PFSK-1 (cell line): Measurements from ENCODE around the gene SPP2.

Experiments
- FOXP2 ChIP-seq: optimal IDR thresholded peaks from 2 replicates; pipeline ENCODE3; 2011; ENCODE audit warnings: borderline replicate concordance, control low read depth, inconsistent platforms; ENCODE audit not compliant: insufficient read depth; ENCODE audit errors: extremely low read length, extremely low read depth
- POLR2AphosphoS5 ChIP-seq: IDR thresholded peaks from 2 replicates; pipeline ENCODE4 v1.6.1; 2012; ENCODE audit warnings: low read depth, mild to moderate bottlenecking, control low read depth, low read length, moderate library complexity
- SIN3A ChIP-seq: IDR thresholded peaks from 2 replicates; pipeline ENCODE4 v1.6.1; 2012; ENCODE audit warnings: mild to moderate bottlenecking, low read length, moderate library complexity, borderline replicate concordance; ENCODE audit not compliant: insufficient read depth
- TAF1 ChIP-seq: IDR thresholded peaks from 2 replicates; pipeline ENCODE4 v1.6.1; 2012; ENCODE audit warnings: low read length, control low read depth, borderline replicate concordance; ENCODE audit not compliant: insufficient read depth
- TF ChIP-seq, protein P1 (sequence below), 2 experiments: IDR thresholded peaks; 2 replicates each; pipeline versions ENCODE4 v1.6.1 to v1.8.0; 2011 to 2012; ENCODE audit warnings: low read depth in 2 of 2, low read length in 2 of 2, control low read depth in 1 of 2, inconsistent platforms in 1 of 2, mild to moderate bottlenecking in 1 of 2, moderate library complexity in 1 of 2; ENCODE audit not compliant: insufficient read depth in 1 of 2

SPP2 gene

DNA sequence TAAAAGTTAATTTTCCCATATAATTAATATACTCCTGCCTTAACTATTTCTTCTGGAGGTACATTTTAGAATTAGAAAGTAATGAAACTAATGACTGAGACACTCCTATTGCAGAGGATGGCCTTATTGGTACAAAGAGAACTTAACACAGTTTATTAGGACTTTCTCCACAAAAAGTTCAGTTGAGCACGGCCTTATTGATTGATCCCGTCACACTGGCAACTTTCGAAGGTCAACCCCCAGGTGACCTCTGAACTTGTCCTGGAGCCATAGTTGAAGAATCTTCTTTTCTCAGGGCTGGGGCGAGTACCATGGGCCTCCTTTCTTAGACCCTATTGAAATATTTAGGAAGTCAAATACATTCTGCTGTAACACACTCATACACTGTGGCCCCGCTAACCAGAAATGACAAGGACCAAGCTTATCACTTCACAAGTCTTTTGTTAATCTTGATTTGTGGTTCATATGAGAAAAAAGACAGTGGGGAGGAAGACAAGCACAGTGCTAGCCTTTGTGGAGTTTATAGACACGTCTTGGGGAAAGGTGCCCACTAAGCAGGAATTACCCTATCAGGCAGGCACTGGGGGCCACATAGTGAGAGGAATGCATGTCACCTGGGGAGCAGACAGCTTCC, 11.2 kb downstream of the SPP2 start:
- TF ChIP-seq POLR2AphosphoS5 = no peak

DNA sequence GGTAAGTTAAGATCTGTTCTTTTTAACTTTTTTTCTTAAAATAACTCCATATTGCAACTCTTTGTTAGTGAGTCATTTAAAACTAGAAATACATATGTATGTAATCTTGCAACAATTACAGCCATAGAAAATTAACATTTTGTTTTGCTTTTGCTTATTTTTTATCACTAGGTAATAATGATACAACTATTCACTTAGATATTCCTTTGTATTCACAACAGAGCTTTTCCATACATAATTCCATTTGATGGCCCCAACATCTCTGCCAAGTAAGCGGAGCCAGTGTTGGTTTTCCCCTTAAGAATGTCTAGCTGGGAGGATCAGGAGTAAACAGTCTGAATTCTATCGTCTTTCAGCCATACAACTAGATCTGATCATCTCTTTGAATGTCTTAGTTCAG, 16.1 kb downstream of the SPP2 start:
- TF ChIP-seq FOXP2 (no peak), POLR2AphosphoS5 (no peak), SIN3A (no peak), TAF1 (no peak)
- TF ChIP-seq, protein P1, sequence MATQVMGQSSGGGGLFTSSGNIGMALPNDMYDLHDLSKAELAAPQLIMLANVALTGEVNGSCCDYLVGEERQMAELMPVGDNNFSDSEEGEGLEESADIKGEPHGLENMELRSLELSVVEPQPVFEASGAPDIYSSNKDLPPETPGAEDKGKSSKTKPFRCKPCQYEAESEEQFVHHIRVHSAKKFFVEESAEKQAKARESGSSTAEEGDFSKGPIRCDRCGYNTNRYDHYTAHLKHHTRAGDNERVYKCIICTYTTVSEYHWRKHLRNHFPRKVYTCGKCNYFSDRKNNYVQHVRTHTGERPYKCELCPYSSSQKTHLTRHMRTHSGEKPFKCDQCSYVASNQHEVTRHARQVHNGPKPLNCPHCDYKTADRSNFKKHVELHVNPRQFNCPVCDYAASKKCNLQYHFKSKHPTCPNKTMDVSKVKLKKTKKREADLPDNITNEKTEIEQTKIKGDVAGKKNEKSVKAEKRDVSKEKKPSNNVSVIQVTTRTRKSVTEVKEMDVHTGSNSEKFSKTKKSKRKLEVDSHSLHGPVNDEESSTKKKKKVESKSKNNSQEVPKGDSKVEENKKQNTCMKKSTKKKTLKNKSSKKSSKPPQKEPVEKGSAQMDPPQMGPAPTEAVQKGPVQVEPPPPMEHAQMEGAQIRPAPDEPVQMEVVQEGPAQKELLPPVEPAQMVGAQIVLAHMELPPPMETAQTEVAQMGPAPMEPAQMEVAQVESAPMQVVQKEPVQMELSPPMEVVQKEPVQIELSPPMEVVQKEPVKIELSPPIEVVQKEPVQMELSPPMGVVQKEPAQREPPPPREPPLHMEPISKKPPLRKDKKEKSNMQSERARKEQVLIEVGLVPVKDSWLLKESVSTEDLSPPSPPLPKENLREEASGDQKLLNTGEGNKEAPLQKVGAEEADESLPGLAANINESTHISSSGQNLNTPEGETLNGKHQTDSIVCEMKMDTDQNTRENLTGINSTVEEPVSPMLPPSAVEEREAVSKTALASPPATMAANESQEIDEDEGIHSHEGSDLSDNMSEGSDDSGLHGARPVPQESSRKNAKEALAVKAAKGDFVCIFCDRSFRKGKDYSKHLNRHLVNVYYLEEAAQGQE (IDR thresholded peaks at IDR 0.05; ENCODE audit: insufficient read depth in 1 of 2, low read depth in 2 of 2, low read length in 2 of 2) = no peak

DNA sequence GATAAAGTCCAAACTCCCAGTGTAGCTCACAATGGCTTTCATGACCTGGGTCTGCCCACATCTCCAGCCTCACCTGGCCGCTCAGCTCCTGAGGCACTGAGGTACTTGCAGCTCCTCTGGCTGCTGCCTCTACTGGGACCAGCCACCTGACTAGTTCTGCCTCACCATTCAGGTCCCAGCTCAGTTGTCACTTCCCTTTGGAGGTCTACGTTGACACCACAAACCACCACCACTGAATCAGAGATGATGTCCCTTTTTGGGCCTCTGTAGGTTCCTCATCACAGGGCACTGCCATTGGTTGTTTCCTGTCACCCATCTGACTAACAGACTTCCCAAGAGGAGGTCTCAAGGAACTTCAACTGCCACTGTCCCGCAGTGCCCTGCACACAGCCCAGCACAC, 21.2 kb downstream of the SPP2 start:
- TF ChIP-seq POLR2AphosphoS5 = no peak
- TF ChIP-seq SIN3A = no peak
- no peak for TF ChIP-seq TAF1
- TF ChIP-seq, protein P1 (IDR thresholded peaks at IDR 0.05; ENCODE audit: insufficient read depth in 1 of 2, low read depth in 2 of 2, low read length in 2 of 2) = no peak
- no peak for TF ChIP-seq FOXP2

DNA sequence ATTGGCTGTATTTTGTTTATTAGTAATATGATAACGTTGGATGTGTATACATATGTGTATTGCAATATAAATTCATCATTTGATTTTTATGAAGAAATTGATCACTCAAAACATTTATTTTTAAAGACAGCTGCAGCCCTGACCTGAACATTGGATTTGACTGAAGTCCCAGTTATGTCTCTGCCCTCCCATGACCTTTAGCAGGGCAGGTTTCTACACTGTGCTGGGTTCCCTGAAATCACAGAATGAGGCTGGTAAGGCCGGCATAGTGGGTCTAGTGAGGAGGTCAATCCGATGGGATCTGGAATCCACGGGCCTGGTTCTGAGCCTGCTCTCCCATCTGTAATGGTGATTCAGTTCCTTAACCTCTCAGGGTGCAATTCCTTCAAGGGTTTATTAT, 22.0 kb downstream of the SPP2 start:
- TF ChIP-seq TAF1 = no peak
- TF ChIP-seq, protein P1 (IDR thresholded peaks at IDR 0.05; ENCODE audit: insufficient read depth in 1 of 2, low read depth in 2 of 2, low read length in 2 of 2) = no peak
- TF ChIP-seq POLR2AphosphoS5 = no peak
- TF ChIP-seq SIN3A = no peak
- no peak for TF ChIP-seq FOXP2

DNA sequence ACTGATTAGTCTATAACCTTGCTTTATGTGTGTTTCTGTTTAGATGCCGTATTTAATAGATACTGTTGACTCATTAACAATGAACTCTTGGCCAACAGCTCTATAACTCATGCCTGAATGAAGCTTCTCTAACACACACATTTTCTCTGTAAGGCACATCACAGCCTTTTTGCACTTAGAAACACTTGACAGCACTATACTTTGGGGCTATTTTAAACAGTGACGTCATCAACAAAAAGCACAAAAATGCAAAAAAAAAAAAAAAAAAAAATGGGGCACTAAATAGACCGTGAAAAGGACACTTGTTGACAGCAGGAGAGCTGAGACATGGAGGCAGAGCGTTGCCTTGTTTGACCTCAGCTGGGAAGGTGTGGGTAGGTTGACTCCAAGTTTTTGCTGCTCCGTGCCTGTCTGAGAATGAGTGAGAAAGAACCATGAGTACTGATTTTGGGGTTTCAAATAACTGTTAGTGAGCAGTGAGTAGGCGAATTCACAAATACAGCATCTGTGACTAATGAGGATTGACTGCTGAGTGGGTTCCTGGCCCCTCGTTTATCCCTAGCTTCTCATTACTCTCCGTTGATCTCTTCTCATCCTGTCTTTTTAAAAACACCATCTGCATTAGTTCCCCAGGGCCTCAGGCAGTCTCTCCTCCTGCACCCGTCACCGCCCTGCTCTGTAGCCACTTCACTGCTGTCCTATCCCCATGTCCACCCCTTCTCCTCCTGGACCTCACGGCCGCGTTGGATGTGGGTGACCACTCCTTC, 24.4 kb downstream of the SPP2 start:
- TF ChIP-seq SIN3A (no peak), POLR2AphosphoS5 (no peak), FOXP2 (no peak), TAF1 (no peak)
- TF ChIP-seq, protein P1 (IDR thresholded peaks at IDR 0.05; ENCODE audit: insufficient read depth in 1 of 2, low read depth in 2 of 2, low read length in 2 of 2) = no peak
